SU-DHL-6 (cell line): ENCODE data around the gene PIK3CA.

Experiments
- EZH2phosphoT487 ChIP-seq: fragments of 200-600 bp; sonication (generic), shearing (Covaris generic); conservative IDR thresholded peaks from 2 replicates; pipeline ENCODE4 v1.6.1; 2018; ENCODE audit warnings: mild to moderate bottlenecking, antibody characterized with exemption, low read length, moderate library complexity, mixed read lengths
- TF ChIP-seq, protein P1 (sequence below): fragments of 200-600 bp; sonication (generic); IDR thresholded peaks from one replicate; pipeline ENCODE4 v1.5.1; 2017; ENCODE audit warnings: antibody characterized with exemption, mild to moderate bottlenecking, low read length, moderate library complexity; ENCODE audit not compliant: insufficient read depth, poor library complexity, severe bottlenecking

DNA sequence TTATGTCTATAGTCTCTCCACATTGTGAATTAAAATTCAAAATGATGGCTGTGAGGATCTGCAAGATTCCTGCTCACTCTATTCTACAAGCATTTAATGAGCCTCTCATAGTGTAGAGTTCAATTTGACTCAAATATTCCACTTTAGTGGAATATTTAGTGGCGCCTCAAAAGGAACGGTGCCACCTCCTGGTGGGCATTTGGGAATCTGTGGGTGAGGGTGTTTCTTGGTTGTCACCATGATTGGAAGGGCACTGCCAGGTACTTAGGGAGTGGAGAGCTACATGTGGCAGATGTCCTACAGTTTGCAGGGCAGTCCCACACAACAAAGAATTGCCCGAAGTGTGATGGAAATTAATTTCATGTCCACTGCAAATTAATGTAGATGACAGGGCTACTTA lies 124.2 kb downstream of the PIK3CA start:
- TF ChIP-seq, protein P1, sequence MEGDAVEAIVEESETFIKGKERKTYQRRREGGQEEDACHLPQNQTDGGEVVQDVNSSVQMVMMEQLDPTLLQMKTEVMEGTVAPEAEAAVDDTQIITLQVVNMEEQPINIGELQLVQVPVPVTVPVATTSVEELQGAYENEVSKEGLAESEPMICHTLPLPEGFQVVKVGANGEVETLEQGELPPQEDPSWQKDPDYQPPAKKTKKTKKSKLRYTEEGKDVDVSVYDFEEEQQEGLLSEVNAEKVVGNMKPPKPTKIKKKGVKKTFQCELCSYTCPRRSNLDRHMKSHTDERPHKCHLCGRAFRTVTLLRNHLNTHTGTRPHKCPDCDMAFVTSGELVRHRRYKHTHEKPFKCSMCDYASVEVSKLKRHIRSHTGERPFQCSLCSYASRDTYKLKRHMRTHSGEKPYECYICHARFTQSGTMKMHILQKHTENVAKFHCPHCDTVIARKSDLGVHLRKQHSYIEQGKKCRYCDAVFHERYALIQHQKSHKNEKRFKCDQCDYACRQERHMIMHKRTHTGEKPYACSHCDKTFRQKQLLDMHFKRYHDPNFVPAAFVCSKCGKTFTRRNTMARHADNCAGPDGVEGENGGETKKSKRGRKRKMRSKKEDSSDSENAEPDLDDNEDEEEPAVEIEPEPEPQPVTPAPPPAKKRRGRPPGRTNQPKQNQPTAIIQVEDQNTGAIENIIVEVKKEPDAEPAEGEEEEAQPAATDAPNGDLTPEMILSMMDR, result no peak
- no peak for TF ChIP-seq EZH2phosphoT487
